ENCODE results near the gene TRUB1. TPM values are rescaled to one million over a fixed set of nuclear protein-coding genes. Genes with fewer than 3 reads are reported as not detected.

Gene TRUB1
- total and polyA plus RNA-seq, 2 donors (not counting 3 experiments of a cell fraction or from before 2014, with no cell fraction given), result 4.6 to 16.7 TPM

DNA sequence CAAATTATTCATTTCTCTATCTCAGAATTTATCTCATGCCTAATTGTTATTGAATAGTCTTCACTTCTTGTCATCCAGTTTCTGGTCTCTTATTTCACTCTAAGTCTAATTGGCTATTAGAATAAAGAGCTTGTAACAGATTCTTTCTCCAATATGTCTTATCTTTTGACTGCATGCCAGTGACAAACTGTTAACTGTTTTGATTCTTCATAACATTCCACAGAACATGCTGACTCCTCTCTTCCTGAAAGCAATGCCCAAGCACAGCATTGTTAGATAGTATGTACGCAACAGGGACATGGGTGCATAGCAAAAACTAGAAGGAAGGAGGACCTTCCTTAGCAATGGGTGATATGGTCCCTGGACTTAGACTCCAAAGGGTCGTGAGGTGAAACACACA is 65.4 kb downstream of the TRUB1 start:
- Histone ChIP-seq H3K79me2 (ENCODE audit: control insufficient read depth, insufficient read depth, low read length) (no peaks in the 10 kb centered on the region), H3K27ac (ENCODE audit: insufficient read depth, low read depth, low read length) (no peak overlapping the region), H3K4me1 (ENCODE audit: control insufficient read depth, extremely low read depth, insufficient read depth, low read length) (no peaks in the 10 kb centered on the region), H3K9me1 (replicated peaks; ENCODE audit: control insufficient read depth, extremely low read depth, insufficient read depth, low read length) (no peaks in the 10 kb centered on the region), H2AFZ (ENCODE audit: low read depth, low read length) (no peak overlapping the region), H3K4me3 (replicated peaks in 1 of 3; ENCODE audit: insufficient read depth in 1 of 3, low read depth in 1 of 3, low read length in 3 of 3) (no peak overlapping the region), H4K20me1 (replicated peaks; ENCODE audit: control insufficient read depth, extremely low read depth, insufficient read depth, low read length) (no peaks in the 10 kb centered on the region), H3K27me3 (ENCODE audit: control insufficient read depth in 2 of 2, insufficient read depth in 2 of 2, low read length in 2 of 2) (peaks cover 0 to 5% of the 10 kb centered on the region in 2 experiments), H3K4me2 (ENCODE audit: insufficient read depth, low read length) (no peak overlapping the region), H3K36me3 (ENCODE audit: control insufficient read depth in 2 of 2, extremely low read depth in 1 of 2, insufficient read depth in 2 of 2, low read length in 2 of 2) (no peaks in the 10 kb centered on the region), H3K9ac (replicated peaks; ENCODE audit: extremely low read depth, insufficient read depth, low read length) (no peak overlapping the region), H3K9me3 (replicated peaks; ENCODE audit: control insufficient read depth, insufficient read depth, low read length) (no peaks in the 10 kb centered on the region)
- CTCF ChIA-PET, result interaction anchor here (1.5 kb wide), 1 partner anchor 14 kb away, joined by 3 read pairs; no protein-coding TSS in a partner anchor
- TF ChIP-seq POLR2A (IDR thresholded peaks at IDR 0.05; ENCODE audit: low read depth, low read length), result no peak
- TF ChIP-seq POLR2AphosphoS5 (IDR thresholded peaks at IDR 0.05; ENCODE audit: insufficient read depth, low read depth, low read length), result no peak
- no peak for TF ChIP-seq GATA2 (IDR thresholded peaks at IDR 0.05; ENCODE audit: insufficient read depth, insufficient read length, low read depth, low read length)
- TF ChIP-seq, protein P1, sequence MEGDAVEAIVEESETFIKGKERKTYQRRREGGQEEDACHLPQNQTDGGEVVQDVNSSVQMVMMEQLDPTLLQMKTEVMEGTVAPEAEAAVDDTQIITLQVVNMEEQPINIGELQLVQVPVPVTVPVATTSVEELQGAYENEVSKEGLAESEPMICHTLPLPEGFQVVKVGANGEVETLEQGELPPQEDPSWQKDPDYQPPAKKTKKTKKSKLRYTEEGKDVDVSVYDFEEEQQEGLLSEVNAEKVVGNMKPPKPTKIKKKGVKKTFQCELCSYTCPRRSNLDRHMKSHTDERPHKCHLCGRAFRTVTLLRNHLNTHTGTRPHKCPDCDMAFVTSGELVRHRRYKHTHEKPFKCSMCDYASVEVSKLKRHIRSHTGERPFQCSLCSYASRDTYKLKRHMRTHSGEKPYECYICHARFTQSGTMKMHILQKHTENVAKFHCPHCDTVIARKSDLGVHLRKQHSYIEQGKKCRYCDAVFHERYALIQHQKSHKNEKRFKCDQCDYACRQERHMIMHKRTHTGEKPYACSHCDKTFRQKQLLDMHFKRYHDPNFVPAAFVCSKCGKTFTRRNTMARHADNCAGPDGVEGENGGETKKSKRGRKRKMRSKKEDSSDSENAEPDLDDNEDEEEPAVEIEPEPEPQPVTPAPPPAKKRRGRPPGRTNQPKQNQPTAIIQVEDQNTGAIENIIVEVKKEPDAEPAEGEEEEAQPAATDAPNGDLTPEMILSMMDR (IDR thresholded peaks at IDR 0.05; ENCODE audit: extremely low read depth in 1 of 2, insufficient read depth in 1 of 2, low read depth in 1 of 2, low read length in 2 of 2), result no peak
- no peak for TF ChIP-seq FOS (IDR thresholded peaks at IDR 0.05; ENCODE audit: borderline replicate concordance, insufficient read depth, low read length)
- TF ChIP-seq MYC (IDR thresholded peaks at IDR 0.05; ENCODE audit: low read depth, low read length), result no peak
- TF ChIP-seq, protein P2, sequence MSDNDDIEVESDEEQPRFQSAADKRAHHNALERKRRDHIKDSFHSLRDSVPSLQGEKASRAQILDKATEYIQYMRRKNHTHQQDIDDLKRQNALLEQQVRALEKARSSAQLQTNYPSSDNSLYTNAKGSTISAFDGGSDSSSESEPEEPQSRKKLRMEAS (IDR thresholded peaks at IDR 0.05; ENCODE audit: insufficient read depth, insufficient read length), result no peak
- TF ChIP-seq JUN (IDR thresholded peaks at IDR 0.05; ENCODE audit: borderline replicate concordance, insufficient read depth, insufficient read length, low read depth), result no peak
- no peak for TF ChIP-seq EZH2 (IDR thresholded peaks at IDR 0.05; ENCODE audit: borderline replicate concordance, low read depth, low read length, severe bottlenecking)
- DNase-seq (ENCODE audit: low read depth, low spot score) (no peak), FAIRE-seq (no peak)
- POLR2A ChIA-PET, result no interaction called here
- dilution Hi-C loops (cut with MboI; ENCODE audit: extremely low pct_ligation_motif_present, low sequenced_read_pairs) (no loop called here), intact Hi-C loops (cut with micrococcal nuclease) (no loop called here)
- BruUV-seq (replicated peaks), result no TSS peak
